Measurements from ENCODE around the gene C9orf40.

The C9orf40 gene, protein sequence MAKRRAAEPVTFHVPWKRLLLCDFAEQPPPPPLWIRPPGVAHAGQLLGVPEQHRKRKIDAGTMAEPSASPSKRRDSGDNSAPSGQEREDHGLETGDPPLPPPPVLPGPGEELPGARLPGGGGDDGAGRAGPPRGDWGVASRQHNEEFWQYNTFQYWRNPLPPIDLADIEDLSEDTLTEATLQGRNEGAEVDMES

DNA sequence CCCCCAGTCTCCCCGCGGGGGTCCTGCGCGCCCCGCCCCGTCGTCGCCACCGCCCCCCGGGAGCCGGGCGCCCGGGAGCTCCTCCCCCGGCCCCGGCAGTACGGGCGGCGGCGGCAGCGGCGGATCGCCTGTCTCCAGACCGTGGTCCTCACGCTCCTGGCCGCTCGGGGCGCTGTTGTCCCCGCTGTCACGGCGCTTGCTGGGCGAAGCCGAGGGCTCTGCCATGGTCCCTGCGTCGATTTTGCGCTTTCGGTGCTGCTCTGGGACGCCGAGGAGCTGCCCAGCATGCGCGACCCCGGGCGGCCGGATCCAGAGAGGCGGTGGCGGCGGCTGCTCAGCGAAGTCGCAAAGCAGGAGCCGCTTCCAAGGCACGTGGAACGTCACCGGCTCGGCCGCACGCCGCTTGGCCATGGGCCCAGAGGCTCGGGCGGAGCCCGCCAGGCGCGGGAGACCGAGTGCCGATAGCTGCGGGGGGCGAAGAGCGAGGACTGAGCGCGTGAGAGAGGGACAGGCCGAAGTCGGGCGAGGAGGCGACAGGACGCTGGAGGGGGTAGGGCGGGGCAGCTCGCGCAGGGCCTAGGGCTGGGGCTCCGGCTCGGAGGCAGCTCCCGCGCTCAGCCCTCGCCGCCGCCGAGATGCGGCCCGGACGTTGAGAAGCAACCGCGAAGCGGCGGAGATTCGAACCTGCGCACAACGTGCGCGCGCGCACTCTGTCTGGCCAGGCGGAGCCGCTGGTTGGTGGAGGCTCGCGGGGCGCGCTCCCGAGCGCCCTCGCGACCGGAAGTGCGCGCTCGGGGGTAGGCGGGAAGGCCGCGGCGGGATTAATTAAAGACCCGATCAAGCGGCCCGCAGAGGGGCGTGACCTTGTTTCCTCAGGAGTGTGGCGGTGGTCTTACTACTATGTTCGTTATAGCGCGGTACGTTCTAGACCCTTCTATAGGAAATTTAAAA, at the start of gene C9orf40:
TSS of gene C9orf40 (minus strand) at position 712 of the 951 bp plus-strand sequence. CDS start at position 411, 301 bp downstream.
- peak; percentile 80 for DNase-seq (ENCODE audit: low read depth, low spot score)

DNA sequence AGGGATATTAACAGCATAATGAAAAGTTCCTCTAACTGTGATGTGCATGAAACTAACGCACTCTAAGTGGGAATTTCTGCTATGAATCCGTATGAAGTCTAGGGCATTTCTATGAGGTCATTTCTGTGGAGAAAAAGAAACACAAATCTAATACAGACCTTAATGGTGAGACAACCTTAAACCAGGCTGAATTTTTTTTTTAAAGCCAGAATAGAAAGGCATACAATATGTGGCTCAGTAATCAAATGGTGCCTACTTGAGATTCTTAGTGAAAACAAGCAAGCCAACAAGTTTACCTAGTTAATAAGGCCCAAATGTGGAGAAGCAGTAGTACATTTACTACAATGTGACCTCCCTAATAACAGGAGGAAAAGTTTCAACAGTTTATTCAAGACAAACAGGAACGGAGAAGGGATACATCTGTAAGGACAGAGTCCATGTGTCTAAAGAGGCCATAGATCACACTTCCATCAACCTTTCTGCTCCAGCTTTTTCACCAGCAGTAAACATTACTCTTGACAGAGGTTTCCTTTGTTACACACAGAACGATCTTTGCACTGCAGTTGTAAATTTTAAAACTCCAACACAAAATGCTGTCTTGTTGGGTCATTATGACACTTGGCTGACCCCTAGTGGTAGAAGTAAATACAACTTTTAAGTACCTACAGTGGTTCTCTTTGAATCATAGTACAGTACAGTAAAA, 49.2 kb upstream of the C9orf40 start:
- DNase-seq (ENCODE audit: low read depth, low spot score), result no peak

DNA sequence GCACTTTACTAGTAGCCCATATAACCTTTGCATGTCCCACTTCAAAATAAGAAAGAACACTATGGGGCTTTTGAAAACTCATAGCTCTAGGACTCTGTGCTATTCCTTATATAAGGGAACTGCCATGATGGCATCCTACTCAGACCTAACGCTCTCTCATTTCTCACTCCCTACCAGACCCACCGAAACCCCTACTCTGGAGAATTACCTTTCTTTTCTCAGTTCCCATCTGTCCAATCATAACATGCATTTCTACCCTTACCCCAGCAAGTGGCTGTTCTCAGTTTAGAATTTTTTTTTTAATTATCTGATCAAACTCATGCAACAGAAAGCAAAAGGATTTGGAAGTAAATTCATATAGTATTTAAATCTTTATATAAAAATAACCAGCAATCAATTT, 48.1 kb upstream of the C9orf40 start:
- no peak for DNase-seq (ENCODE audit: low read depth, low spot score)

DNA sequence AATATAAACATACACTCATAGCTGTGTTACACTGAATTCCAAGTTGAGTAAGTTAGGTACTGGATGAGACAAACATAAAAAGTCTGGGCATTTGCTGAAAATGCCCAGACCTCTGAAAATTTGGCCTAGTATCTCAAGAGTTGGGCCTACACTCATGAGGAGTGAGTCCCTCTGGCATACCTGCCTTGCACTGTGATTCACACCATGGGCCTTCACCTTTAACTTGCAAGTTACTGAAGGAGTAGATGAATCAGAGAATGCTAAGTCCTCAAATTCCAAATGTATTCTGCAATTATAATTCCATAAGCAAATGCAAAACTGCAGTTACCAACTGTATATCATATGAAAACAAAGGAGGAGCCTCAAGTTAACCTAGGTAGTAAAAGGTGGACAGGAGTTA, 32.3 kb upstream of the C9orf40 start:
- DNase-seq (ENCODE audit: low read depth, low spot score), result no peak

DNA sequence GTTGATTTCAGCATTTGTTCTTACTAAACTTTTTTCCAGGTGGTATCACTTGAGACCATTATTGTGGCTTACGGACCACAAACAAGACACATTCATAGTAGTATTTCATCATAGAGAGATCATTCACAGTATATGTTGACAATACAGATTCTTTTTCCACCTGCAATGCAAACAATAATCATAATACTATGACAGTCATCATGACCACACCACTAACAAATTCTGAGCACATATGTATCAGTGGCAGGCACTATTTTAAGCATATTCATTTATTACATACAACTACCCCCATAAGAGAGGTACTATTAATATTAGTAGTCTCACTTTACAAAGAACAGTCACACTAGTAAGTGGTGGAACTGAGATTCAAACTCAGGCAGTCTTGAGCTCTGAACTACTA, 31.0 kb upstream of the C9orf40 start:
- DNase-seq (ENCODE audit: low read depth, low spot score), result no peak

DNA sequence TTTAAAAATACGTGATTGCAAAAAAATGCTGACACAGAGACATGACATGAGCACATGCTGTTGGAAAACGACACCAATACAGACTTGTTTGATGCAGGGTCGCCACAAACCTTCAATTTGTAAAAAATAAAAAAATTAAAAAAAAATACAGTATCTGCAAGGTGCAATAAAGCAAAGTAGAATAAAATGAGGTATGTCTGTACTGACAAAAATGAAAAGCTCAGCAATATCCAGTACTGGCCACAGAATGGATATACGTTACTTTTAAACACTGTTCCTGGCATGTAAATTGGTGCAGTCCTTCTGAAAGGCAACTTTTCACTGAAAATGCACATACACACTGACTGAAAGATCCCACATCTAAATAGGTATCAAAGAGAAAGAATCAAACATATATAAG, 27.1 kb upstream of the C9orf40 start:
- no peak for DNase-seq (ENCODE audit: low read depth, low spot score)

DNA sequence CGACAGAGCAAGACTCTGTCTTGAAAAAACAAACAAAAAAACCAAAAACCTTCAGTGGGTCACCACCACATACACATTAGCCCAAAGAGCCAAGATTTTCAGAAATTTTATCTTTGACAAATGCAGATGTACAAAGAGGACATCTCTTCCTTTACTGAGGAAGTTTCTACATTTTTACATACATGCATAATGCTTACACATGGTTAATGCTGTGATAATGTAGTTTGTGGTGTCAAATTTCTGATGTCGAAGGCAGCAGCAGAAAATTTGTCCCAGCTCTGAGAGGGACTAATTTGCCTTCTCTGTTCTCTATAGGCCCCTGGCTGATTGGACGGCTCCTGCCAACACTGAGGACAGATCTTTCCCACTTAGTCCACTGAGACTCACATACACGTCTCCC, 24.6 kb upstream of the C9orf40 start:
- no peak for DNase-seq (ENCODE audit: low read depth, low spot score)

DNA sequence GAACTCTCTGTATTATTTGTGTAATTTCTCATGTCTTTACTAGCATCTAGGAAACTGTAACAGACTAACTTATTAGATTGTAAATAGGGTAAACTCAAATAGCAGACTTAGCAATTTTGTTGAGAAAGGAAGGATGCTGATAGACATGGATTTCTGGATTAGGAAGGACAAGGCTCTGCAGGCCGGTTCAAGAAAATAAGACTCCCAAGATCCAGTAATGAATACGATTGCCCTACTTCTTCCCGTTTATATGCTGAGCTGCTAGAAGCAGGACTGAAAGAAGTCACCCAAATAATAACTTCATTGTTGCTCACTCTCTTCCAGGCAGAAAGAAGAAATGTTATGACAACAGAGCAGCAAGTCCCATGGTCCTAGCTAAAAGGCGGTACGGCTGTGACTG, 22.8 kb upstream of the C9orf40 start:
- DNase-seq (ENCODE audit: low read depth, low spot score), result no peak

DNA sequence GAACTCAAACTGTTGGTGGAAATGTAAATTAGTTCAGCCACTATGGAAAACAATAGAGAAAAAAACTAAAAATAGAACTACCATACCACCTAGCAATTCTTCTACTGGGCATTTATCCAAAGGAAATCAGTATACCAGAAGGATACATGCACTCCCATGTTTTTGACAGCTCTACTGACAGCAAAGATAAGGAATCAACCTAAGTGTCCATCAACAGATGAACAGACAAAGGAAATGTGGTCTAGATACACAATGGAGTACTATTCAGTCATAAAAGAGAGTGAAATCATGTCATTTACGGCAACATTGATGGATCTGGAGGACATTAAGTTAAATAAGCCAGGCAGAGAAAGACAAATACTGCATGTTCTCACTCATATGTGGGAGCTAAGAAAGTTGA, 21.8 kb upstream of the C9orf40 start:
- no peak for DNase-seq (ENCODE audit: low read depth, low spot score)

DNA sequence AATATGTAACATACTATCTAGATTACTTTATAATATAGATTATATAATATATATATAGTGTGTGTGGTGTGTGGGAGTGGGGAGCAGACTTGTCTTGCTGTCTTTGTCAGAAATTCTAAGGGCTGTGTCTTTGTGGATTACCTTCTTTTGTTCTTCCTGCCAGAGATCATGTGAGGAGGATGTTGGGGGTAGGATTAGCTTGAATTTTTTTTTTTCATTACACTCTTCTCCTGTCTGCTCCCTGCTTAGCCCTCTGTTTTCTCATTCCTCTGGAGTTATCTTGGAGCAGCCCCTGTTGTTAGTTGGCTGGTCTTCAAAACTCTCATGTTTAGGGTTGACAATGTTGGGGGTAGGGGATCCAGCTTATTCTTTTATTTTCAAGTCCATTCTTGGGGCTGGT, 21.0 kb upstream of the C9orf40 start:
- no peak for DNase-seq (ENCODE audit: low read depth, low spot score)

DNA sequence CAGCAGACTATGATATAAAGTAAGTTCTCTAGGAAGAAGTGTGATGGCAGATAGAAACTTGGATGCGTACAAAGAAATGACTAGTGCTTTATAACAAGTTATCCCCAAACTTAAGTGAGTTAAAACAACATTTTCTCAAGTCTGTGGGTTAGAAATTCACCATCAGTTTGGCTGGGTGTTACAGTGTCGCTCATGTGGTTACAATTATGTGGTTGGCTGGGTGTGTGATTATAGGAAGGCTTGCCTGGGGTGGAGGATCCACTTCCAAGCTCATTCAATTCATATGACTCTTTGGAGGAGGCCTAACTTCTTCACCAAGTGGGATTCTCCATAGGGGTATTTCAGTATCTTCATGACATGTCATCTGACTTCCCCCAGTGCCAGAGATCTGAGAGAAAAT, 10.3 kb upstream of the C9orf40 start:
- no peak for DNase-seq (ENCODE audit: low read depth, low spot score)

DNA sequence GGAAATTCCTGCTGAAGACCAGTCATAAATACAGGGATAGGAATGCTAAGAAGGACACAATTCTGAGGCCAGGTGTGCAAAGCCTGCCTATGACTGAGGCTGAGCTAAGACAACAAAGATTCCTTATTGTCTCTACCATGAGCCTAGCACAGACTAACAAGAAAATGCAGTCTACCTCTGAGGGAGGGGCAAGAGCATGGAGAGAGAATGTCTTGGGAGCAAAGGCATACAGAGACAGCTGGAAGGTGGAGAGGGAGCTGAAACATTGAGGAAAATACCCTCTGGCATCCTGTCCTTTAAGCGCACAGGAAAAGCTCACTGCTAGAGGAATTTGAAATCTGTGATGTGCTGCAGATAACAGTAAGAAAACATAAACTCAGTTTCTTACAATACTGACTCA, 8.8 kb upstream of the C9orf40 start:
- no peak for DNase-seq (ENCODE audit: low read depth, low spot score)

DNA sequence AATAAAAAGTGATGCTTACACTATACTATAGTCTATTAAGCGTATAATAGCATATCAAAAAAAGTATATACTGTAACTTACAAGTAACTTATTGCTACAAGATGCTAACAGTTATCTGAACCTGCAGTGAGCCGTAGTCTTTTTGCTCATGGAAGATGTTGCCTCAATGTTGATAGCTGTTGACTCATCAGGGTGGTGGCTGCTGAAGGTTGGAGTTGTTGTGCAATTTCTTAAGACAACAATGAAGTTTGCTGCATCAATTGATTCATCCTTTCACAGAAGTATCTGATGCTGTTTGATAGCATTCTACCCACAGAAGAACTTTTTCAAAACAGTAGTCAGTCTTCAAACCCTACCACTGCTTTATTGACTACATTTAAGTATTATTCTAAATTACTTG, 7.8 kb upstream of the C9orf40 start:
- no peak for DNase-seq (ENCODE audit: low read depth, low spot score)

DNA sequence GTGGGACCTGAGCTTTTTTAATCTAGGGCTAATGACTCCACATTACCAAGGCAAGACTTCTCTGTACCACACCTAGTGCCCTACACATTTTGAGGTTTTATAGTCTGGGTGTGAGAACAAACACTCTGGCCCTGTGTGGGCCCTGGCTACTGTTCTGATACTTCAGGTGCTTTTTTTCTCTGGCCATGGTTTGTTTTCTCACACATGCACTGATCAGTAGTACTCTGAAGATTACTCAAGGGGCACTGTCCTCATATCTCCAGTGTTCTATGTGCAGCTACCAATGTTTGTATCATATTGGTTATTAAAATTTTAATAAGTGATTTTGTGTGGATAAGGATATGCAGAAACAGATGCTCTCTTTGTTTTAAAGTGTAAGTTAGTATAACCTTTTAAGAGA, 5.9 kb upstream of the C9orf40 start:
- DNase-seq (ENCODE audit: low read depth, low spot score), result no peak

DNA sequence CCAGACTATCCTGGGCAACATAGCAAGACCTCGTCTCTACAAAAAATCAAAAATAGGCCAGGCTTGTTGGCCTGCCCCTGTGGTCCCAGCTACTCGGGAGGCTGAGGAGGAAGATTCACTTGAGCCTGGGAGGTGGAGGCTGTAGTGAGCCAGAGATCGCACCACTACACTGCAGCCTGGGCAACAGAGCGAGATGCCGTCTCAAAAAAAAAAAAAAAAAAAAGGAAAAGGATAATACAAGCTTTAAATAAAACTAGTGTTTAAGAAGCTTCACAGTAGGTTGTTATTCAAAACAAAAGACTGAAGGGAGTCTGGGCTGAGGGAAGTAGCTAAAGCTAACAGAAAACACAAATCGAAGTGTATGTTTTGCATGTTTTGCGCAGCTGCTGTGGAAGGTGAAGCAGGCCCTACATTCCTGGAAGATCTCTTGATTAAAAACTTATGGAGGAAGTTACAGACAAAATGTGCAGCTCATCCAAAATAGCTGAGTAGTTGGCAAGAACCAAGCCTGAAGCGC, 581 bp upstream of the C9orf40 start:
- DNase-seq (ENCODE audit: low read depth, low spot score), result no peak

DNA sequence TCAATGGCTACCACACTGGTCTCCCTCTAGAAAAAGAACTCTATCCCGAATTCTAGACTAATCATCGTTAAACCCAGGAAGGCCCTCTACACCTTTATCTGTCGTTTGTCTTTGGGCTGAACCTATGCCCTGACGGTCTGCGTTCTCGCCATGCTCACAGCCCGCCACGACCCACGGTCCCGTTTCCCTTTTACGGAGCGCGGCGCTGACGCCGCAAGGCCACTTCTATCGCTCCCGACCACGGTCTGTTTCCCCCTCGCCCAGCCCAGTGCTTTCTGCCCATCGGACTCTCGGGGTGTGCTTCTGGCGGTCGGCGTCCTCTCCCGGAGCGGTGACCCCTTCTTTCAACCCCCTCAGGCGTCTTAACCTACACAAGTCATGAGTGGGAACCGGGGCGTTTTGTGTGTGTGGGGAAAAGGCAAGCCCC, 974 bp downstream of the C9orf40 start:
- DNase-seq (ENCODE audit: low read depth, low spot score), result no peak

DNA sequence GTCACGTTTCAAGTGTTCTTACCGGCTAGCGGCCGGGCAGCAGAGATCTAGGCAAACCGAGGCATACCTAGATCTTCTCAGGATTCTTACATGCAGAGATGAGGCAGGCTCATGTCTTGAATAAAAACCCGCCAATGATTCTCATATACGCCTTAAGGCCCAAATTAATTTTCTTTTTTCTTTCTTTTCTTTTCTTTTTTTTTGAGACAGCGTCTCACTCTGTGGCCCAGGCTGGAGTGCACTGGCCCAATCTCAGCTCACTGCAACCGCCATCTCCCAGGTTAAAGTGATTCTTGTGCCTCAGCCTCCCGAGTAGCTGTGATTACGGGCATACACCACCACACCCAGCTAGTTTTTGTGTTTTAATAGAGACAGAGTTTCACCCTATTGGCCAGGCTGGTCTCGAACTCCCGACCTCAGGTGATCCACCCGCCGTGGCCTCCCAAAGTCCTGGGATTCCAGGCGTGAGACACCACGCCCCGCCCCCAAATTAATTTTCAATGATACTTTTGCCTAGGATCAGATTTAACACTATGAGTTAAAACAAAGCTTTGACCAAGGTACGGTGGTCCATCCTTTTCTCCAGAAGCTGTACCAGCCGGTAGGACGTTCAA, 1.5 kb downstream of the C9orf40 start:
- DNase-seq (ENCODE audit: low read depth, low spot score), result no peak

DNA sequence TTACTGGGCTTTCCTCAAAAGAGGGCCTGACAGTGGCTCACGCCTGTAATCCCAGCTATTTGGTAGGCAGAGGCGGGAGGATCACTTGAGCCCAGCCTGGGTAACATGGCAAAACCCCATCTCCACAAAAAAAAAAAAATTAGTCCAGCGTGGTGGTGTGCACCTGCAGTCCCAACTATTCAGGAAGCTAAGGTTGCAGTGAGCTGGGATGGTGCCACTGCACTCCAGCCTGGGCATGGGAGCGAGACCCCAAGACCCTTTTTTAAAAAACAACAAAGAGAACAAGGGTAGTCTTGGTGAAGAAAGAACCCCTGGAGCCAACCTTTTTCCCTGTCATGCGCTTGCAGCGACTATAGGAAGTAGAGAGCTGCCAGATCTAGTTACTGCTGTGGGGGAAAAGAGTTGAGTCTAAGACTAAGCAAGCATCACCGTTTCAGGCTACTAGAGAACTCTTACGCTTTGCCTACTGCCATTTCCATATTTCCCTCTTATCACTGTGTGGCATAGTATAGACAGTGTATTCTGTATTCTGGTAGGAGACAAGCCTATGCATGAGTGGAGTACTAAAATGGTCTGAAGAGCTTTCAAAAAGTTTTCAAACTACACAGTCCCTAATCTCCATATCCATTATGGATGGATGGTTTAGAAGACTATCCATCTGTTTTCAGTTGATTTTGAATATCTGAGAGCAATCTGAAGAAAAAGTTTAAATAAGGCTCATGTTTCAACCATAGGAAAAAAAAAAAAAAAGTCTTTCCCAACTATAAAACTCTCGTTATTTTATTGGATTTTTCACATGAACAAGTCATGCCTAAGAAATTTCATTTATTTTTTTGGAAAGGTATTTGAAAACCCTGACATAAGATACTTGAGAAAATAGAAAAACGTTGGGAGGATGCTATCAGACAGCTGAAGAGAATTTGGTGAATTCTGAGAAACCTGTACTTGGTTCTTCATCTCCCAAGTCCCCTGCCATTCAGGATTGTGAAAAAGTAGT, 2.6 kb downstream of the C9orf40 start:
- no peak for DNase-seq (ENCODE audit: low read depth, low spot score)

DNA sequence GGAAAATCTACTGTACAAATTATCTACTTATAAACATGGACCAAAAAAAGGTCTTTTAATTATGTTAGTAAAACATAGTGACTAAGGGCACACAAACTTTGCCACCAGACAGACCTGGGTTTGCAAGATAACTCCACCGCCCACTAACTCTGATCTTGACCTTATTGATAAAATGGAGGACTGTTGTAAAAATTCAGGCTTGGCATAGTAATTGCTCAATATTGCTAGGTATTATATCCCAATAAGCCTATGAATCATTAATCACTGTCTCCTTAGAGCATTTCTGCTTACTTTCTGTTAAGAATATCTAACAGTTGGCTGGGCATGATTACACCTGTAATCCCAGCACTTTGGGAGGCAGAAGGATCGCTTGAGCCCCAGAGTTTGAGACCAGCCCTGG, 3.8 kb downstream of the C9orf40 start:
- no peak for DNase-seq (ENCODE audit: low read depth, low spot score)

DNA sequence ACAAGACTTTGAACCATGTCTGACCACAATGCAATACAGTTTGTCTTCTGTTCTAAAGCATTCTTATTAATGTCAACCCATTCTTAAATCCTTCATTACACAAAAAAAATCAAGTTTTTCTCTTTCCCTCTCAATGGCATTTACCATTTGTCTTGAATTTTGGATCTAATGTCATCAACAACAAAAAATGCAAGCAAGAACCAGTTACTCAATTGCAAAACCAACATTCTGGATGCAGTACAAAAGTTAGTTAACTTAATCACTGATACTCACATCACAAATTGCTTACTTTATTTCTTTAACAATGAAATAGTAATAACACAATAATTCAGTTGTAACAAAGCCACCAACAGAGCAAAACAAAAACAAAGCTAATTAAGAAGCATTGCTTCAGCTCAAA, 6.0 kb downstream of the C9orf40 start:
- no peak for DNase-seq (ENCODE audit: low read depth, low spot score)

DNA sequence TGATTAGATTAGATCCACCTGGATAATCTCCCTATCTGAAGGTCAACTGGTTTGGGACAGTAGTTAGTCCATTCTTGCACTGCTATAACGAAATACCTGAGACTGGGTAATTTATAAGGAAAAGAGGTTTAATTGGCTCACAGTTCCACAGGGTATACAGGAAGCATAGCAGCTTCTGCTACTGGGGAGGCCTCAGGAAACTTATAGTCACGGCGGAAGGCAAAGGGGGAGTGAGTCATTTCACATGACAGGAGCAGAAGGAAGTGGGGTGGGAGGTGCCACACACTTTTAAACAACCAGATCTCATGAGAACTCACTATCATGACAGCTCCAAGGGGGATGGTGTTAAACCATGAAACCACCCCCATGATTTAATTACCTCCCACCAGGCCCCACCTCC, 9.9 kb downstream of the C9orf40 start:
- no peak for DNase-seq (ENCODE audit: low read depth, low spot score)
